Measurements from ENCODE around the gene ADAMTS20.

Gene ADAMTS20

DNA sequence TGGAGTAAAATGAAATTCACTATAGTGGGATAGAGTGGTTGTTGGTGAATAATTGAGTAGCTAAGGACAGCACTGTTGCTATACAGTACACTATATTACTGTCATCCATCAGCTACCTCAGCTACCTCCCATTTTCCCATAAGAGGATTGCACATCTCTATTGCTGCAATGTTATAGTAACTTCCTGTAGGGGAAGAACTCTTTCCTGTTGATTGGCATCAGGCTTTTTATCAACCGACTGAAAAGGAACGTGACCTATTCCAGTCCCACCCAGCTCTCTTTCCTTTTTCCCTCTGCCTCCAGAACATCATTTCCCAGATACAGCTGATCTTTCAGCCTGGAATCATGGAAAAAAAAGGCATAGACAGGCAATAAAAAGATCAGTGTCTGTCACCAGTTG is 117.4 kb downstream of the ADAMTS20 start:
- Histone ChIP-seq H3K36me3 (ENCODE audit: low read depth) (no peaks in the 10 kb centered on the region), H3K4me3 (ENCODE audit: severe bottlenecking) (no peak overlapping the region), H3K27ac (ENCODE audit: poor library complexity, severe bottlenecking) (no peak overlapping the region), H3K4me1 (ENCODE audit: insufficient read depth, poor library complexity, severe bottlenecking) (no peaks in the 10 kb centered on the region), H3K9me3 (ENCODE audit: severe bottlenecking) (no peaks in the 10 kb centered on the region), H3K27me3 (ENCODE audit: insufficient read depth, poor library complexity, severe bottlenecking) (peaks cover 4% of the 10 kb centered on the region)
- TF ChIP-seq, protein P1, sequence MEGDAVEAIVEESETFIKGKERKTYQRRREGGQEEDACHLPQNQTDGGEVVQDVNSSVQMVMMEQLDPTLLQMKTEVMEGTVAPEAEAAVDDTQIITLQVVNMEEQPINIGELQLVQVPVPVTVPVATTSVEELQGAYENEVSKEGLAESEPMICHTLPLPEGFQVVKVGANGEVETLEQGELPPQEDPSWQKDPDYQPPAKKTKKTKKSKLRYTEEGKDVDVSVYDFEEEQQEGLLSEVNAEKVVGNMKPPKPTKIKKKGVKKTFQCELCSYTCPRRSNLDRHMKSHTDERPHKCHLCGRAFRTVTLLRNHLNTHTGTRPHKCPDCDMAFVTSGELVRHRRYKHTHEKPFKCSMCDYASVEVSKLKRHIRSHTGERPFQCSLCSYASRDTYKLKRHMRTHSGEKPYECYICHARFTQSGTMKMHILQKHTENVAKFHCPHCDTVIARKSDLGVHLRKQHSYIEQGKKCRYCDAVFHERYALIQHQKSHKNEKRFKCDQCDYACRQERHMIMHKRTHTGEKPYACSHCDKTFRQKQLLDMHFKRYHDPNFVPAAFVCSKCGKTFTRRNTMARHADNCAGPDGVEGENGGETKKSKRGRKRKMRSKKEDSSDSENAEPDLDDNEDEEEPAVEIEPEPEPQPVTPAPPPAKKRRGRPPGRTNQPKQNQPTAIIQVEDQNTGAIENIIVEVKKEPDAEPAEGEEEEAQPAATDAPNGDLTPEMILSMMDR (IDR thresholded peaks at IDR 0.05; ENCODE audit: poor library complexity, severe bottlenecking), result no peak
- no peak for ATAC-seq (ENCODE audit: low read depth)
- DNase-seq (ENCODE audit: low spot score), result no peak

DNA sequence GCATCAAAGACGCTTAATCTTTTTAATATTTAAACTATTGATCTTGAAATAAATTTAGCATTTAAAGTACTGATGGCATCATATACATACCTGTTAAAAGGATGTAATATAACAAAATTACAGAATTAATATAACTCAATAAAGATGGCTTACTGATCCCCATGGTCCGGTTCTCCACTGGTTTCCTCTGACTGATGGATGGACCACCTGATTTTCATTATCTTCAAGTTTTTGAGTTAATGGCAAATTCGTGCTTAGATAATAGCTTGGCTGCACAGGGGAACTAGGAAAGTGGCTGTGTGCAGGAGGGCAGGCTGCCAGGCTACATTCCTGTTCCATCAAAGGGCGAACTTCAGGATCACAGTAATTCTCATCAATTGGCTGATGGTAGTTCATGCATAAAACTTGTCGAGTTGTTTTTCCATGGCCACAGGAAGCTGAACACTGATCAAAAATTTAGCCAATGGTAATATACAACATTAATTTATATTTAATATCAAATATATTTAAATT is 123.9 kb downstream of the ADAMTS20 start:
- peaks cover 8% of the 10 kb centered on the region for H3K27me3 ChIP-seq (ENCODE audit: insufficient read depth, poor library complexity, severe bottlenecking)
- no peak for ATAC-seq (ENCODE audit: low read depth)

DNA sequence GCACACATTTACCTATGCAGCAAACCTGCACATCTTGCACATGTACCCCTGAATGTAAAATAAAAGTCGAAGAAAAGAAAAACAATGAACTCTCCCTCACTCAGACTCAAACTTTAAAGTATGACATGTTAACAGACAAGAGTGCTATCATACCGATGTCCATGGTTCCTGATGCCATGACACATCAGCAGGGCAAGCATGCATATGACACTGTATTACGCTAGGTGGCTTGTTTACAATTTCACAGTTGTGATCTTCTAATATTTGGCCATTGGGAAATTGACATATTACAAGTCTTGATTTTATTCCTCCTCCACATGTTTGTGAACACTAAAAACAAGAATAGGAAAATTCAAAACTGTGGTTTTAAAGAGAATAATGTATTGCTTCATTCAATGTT is 126.6 kb downstream of the ADAMTS20 start:
- H3K36me3 ChIP-seq (ENCODE audit: low read depth), result no peaks in the 10 kb centered on the region
- no peaks in the 10 kb centered on the region for H3K4me1 ChIP-seq (ENCODE audit: insufficient read depth, poor library complexity, severe bottlenecking)
- no peak overlapping the region for H3K4me3 ChIP-seq (ENCODE audit: severe bottlenecking)
- no peak for ATAC-seq (ENCODE audit: low read depth)
- TF ChIP-seq, protein P1 (IDR thresholded peaks at IDR 0.05; ENCODE audit: poor library complexity, severe bottlenecking), result no peak
- no peak overlapping the region for H3K27ac ChIP-seq (ENCODE audit: poor library complexity, severe bottlenecking)
- no peaks in the 10 kb centered on the region for H3K9me3 ChIP-seq (ENCODE audit: severe bottlenecking)
- peaks cover 8% of the 10 kb centered on the region for H3K27me3 ChIP-seq (ENCODE audit: insufficient read depth, poor library complexity, severe bottlenecking)
- DNase-seq (ENCODE audit: low spot score), result no peak

More for the DNA sequence above, 123.9 kb downstream of the ADAMTS20 start:
- H3K27ac ChIP-seq (ENCODE audit: poor library complexity, severe bottlenecking), result no peak overlapping the region
- no peak for DNase-seq (ENCODE audit: low spot score)
- no peaks in the 10 kb centered on the region for H3K36me3 ChIP-seq (ENCODE audit: low read depth)
- H3K4me3 ChIP-seq (ENCODE audit: severe bottlenecking), result no peak overlapping the region
- no peaks in the 10 kb centered on the region for H3K4me1 ChIP-seq (ENCODE audit: insufficient read depth, poor library complexity, severe bottlenecking)
- no peaks in the 10 kb centered on the region for H3K9me3 ChIP-seq (ENCODE audit: severe bottlenecking)
- TF ChIP-seq, protein P1 (IDR thresholded peaks at IDR 0.05; ENCODE audit: poor library complexity, severe bottlenecking), result no peak

DNA sequence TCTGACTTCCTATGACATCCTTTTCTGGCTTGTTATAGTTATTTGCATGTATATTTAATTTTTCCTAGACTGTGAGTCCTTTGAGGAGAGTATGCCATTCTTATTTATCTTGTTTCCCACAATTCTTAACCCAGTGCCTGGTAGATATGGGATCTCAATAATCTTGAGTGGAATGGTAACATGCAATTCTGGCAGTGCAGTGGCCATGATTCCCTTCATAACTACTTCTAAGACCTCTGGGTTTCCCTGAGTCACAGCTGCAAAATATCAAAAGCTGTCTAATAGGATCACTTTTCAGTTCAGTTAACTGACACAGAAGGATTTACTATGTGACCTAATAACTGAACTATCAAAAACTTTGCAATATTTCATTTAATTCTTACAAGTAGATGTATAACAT is 135.0 kb downstream of the ADAMTS20 start:
- H3K4me3 ChIP-seq (ENCODE audit: severe bottlenecking), result no peak overlapping the region
- TF ChIP-seq, protein P1 (IDR thresholded peaks at IDR 0.05; ENCODE audit: poor library complexity, severe bottlenecking), result no peak
- no peaks in the 10 kb centered on the region for H3K9me3 ChIP-seq (ENCODE audit: severe bottlenecking)
- DNase-seq (ENCODE audit: low spot score) (no peak), ATAC-seq (ENCODE audit: low read depth) (no peak)
- no peaks in the 10 kb centered on the region for H3K4me1 ChIP-seq (ENCODE audit: insufficient read depth, poor library complexity, severe bottlenecking)
- H3K27ac ChIP-seq (ENCODE audit: poor library complexity, severe bottlenecking), result no peak overlapping the region
- H3K36me3 ChIP-seq (ENCODE audit: low read depth), result no peaks in the 10 kb centered on the region
- H3K27me3 ChIP-seq (ENCODE audit: insufficient read depth, poor library complexity, severe bottlenecking), result no peaks in the 10 kb centered on the region

DNA sequence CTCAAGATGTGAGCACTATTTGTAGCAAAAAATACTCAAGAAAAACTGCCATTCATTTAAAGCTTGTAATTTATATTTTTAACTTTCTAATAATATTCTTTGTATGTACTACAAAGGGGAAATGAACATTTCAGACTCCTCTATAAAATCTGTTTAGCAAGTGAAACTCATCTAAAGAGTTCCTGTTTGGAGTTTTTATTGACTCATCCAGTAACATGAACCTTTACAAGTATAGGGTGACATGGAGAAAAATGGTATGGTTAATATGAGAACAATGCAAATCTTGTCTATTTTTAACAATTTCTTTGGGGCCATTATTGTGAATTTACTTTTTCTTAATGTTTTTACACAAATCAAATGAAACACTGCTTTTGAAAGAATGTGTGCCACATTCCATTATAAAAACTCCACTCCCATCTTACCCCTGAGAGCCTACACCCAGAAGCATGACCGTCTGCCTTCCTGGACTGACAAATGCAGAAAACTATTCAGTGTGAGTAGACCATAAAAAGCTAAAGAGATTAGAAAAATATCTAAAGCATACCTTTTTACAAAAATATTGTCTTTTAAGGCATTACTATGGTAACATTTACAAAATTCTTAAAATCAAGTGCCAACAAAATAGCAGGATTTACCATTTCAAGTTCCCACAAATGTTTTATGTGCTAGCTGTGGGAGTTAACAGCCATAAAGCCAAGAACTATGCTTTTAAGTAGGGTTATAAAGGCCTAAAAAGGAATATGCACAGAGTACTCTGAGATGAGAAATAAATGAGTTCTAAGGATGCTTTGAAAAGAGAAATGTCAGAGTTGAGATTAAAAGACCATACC is 144.0 kb downstream of the ADAMTS20 start:
- TF ChIP-seq, protein P1 (IDR thresholded peaks at IDR 0.05; ENCODE audit: poor library complexity, severe bottlenecking), result no peak
- no peak for DNase-seq (ENCODE audit: low spot score)
- no peaks in the 10 kb centered on the region for H3K9me3 ChIP-seq (ENCODE audit: severe bottlenecking)
- H3K27me3 ChIP-seq (ENCODE audit: insufficient read depth, poor library complexity, severe bottlenecking), result no peaks in the 10 kb centered on the region
- no peak overlapping the region for H3K4me3 ChIP-seq (ENCODE audit: severe bottlenecking)
- no peaks in the 10 kb centered on the region for H3K36me3 ChIP-seq (ENCODE audit: low read depth)
- H3K27ac ChIP-seq (ENCODE audit: poor library complexity, severe bottlenecking), result no peak overlapping the region
- H3K4me1 ChIP-seq (ENCODE audit: insufficient read depth, poor library complexity, severe bottlenecking), result peaks cover 7% of the 10 kb centered on the region
- peak; percentile 45; the same call in 1 of the 3 replicates for ATAC-seq (ENCODE audit: low read depth)
